T-helper 17 cell (primary cell): Measurements from ENCODE around the gene ADAMTS19. TPM values are rescaled to one million over a fixed set of nuclear protein-coding genes. Genes with fewer than 3 reads are reported as not detected.

Experiments used
- ATAC-seq: fragments of 150-1000 bp; cut with Tn5 transposase; 2 replicates; pipeline ENCODE4 v1.10.0; 2021; ENCODE audit warnings: mild to moderate bottlenecking, moderate library complexity
- DNase-seq, 3 donors: peaks; one replicate each; pipeline versions ENCODE4 v3.0.0 to v3.0.0-alpha.2; 2020 to 2021
- H3K9me3 ChIP-seq: one replicate; pipeline ENCODE4 v1.7.0; 2013; ENCODE audit warnings: low read length, mild to moderate bottlenecking; ENCODE audit not compliant: control insufficient read depth, poor library complexity, severe bottlenecking
- H3K27ac Mint-ChIP-seq: one replicate; pipeline ENCODE4 v1.8.0; 2022; ENCODE audit warnings: mild to moderate bottlenecking, moderate library complexity, mixed read lengths
- H3K27me3 Mint-ChIP-seq: one replicate; pipeline ENCODE4 v1.8.0; 2022; ENCODE audit warnings: mixed read lengths
- H3K36me3 Mint-ChIP-seq: one replicate; pipeline ENCODE4 v1.8.0; 2022; ENCODE audit warnings: low read depth, mixed read lengths
- H3K4me1 Mint-ChIP-seq: one replicate; pipeline ENCODE4 v1.8.0; 2022; ENCODE audit warnings: mild to moderate bottlenecking, mixed read lengths
- H3K4me3 Mint-ChIP-seq: one replicate; pipeline ENCODE4 v1.8.0; 2022; ENCODE audit warnings: mild to moderate bottlenecking, moderate library complexity, mixed read lengths
- total RNA-seq, 4 donors: library from RNA in 2 of 4; stranded (reverse) in 2 of 4; gene quantifications; one replicate each; pipeline ENCODE4 v1.2.3 and lab custom pipeline; 2022 to 2026

ADAMTS19 gene
- total RNA-seq, 2 donors from 2014 or later, result not detected

- H3K27ac Mint-ChIP-seq, result no peak overlapping the region
- H3K4me1 Mint-ChIP-seq, result no peaks in the 10 kb centered on the region
- H3K36me3 Mint-ChIP-seq, result no peaks in the 10 kb centered on the region
- H3K4me3 Mint-ChIP-seq, result no peak overlapping the region
- no peak for DNase-seq
- no peaks in the 10 kb centered on the region for H3K27me3 Mint-ChIP-seq
- no peak for ATAC-seq
- H3K9me3 ChIP-seq, result no peaks in the 10 kb centered on the region
Measured at GRCh38 chr5:129445379-129445778, 14.7 kb upstream of the ADAMTS19 start.

DNA sequence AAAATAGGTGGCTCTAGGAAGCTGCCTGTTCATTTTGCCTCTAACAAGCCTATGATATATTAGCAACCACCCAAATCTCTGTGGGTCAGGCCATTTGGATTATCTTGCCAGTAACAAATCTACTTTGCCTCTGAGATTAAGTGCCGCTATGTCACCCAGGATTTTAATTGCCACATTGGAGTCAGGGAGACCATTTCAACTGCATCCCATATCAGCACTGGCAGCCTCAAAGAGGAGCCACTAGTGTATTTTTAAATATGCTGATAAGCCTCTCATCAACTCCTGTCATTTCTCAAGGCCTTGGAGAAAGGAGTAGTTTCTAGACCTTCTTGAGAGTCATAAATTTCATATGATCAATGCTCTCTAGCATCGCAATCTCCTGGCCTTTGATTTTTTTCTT is 12.1 kb upstream of the ADAMTS19 start:
- Mint-ChIP-seq H3K27ac (no peak overlapping the region), H3K27me3 (no peaks in the 10 kb centered on the region), H3K4me3 (no peak overlapping the region), H3K4me1 (no peaks in the 10 kb centered on the region), H3K36me3 (no peaks in the 10 kb centered on the region)
- ATAC-seq (no peak), DNase-seq (no peak)
- H3K9me3 ChIP-seq, result no peaks in the 10 kb centered on the region

DNA sequence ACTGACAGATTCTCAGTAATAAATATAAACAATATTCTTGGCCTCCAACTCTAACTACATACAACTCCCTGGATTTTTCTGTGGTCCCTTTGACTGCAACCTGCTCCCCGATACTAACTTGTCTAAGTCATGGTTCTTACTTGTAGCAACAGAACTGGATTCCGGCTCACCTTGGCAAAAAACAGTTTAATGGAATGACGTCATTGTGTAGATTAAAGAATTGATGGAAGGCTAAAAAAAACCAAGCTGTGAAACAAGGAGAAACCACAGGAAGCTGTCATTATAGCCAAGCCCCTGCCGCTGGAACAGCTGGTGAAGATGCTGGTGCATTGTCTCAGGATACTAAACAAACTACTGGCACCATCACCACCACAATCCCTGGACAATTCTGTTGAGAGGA is 11.4 kb upstream of the ADAMTS19 start:
- H3K4me3 Mint-ChIP-seq, result no peak overlapping the region
- H3K27ac Mint-ChIP-seq, result no peak overlapping the region
- H3K27me3 Mint-ChIP-seq, result no peaks in the 10 kb centered on the region
- ATAC-seq, result no peak
- H3K4me1 Mint-ChIP-seq, result no peaks in the 10 kb centered on the region
- no peaks in the 10 kb centered on the region for H3K9me3 ChIP-seq
- no peaks in the 10 kb centered on the region for H3K36me3 Mint-ChIP-seq
- DNase-seq, result no peak

DNA sequence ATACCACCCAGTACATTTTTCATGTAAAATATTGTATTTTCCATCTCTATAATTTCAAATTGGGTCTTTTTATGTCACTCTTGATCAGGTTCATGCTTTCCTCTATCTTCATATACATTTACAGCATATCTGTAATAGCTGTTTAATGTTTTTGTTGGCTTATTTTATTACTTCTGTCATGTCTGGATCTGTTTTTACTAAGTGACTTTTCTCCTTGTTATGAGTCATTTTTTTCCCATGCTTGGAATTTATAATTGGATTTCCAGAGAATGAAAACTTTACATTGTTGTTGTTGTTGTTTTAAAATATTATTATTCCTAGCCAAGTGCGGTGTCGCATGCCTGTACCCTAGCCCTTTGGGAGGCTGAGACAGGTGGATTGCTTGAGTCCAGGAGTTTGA is 5.6 kb upstream of the ADAMTS19 start:
- Mint-ChIP-seq H3K36me3 (no peaks in the 10 kb centered on the region), H3K4me1 (no peaks in the 10 kb centered on the region), H3K27me3 (peaks cover 11% of the 10 kb centered on the region), H3K4me3 (no peak overlapping the region), H3K27ac (no peak overlapping the region)
- DNase-seq, result no peak
- no peaks in the 10 kb centered on the region for H3K9me3 ChIP-seq
- no peak for ATAC-seq

GRCh38 chr5:129459450-129459776 is 685 bp upstream of the ADAMTS19 start:
- Mint-ChIP-seq H3K27ac (no peak overlapping the region), H3K36me3 (peaks cover 2% of the 10 kb centered on the region), H3K27me3 (peaks cover 37% of the 10 kb centered on the region), H3K4me1 (peaks cover 5% of the 10 kb centered on the region), H3K4me3 (no peak overlapping the region)
- DNase-seq (no peak), ATAC-seq (no peak)
- no peaks in the 10 kb centered on the region for H3K9me3 ChIP-seq

GRCh38 chr5:129460672-129460935 is 506 bp downstream of the ADAMTS19 start:
- no peaks in the 10 kb centered on the region for H3K9me3 ChIP-seq
- H3K27ac Mint-ChIP-seq, result no peak overlapping the region
- ATAC-seq, result no peak
- peaks cover 37% of the 10 kb centered on the region for H3K27me3 Mint-ChIP-seq
- H3K4me1 Mint-ChIP-seq, result peaks cover 5% of the 10 kb centered on the region
- no peak for DNase-seq
- H3K36me3 Mint-ChIP-seq, result peaks cover 2% of the 10 kb centered on the region
- H3K4me3 Mint-ChIP-seq, result peak overlapping the region; percentile 54

- Mint-ChIP-seq H3K4me3 (peak overlapping the region; percentile 54), H3K27me3 (peaks cover 37% of the 10 kb centered on the region), H3K36me3 (peaks cover 2% of the 10 kb centered on the region), H3K4me1 (peaks cover 5% of the 10 kb centered on the region), H3K27ac (no peak overlapping the region)
- DNase-seq, result no peak
- ATAC-seq, result no peak
- H3K9me3 ChIP-seq, result no peaks in the 10 kb centered on the region
Measured at GRCh38 chr5:129460936-129461710, 1.0 kb downstream of the ADAMTS19 start.

DNA sequence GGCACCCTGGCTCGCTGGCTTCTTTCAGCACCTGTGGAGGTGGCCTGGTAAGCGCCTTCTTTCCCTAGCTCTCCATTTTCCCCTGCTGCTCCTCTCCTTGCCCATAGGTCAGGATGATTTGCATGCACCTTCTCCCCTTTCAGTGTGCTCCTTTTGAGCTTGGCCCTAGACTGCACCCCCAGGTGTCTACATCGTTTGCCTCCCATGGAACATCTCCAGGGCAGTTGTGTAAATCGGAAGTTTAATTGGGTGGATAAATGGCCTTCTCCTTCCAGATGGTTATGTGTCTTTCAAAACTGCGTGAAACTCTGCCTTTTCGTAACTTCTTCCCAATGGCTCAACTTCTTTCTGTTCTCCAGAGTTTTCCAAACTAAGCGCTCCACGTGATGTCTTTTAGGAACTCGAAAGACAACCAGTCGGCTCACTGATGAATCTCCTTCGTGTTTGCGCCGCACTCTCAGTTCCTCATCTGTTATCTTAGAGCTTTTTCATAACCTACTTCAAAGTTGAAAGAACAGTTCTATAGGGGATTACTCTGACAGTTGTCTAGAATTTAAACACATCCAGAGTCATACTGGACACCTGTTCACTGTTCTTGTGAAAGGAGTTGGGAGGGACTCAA is 1.7 kb downstream of the ADAMTS19 start:
- Mint-ChIP-seq H3K4me3 (peak overlapping the region; percentile 59), H3K27me3 (peaks cover 37% of the 10 kb centered on the region), H3K36me3 (peaks cover 2% of the 10 kb centered on the region), H3K27ac (no peak overlapping the region), H3K4me1 (peaks cover 5% of the 10 kb centered on the region)
- ATAC-seq (no peak), DNase-seq (no peak)
- H3K9me3 ChIP-seq, result no peaks in the 10 kb centered on the region

DNA sequence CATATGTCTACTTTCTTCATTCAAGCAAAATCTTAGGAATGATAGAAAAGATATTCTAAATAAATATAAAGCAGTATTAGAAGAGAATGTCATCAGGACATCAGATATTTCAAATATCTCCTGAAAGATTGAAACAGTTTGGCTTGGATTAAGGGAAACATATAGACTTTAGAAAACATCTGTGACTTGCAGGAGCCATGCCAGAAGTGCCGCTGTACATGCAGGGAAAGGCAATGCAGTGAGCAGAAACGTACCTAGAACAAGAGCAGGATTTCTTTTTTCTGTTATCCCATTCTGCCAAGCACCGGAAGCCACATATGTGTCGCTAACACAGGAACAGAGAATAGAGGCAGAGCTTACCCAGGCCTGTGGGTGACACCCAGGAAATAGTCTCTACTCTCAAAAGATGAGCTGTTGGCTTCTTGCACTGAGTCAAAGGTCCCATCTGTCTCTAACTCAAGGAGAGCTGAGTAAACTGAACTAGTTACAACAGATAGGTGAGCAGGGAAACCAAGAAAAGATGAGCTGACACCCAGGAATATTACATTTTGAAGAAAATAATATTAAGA is 5.8 kb downstream of the ADAMTS19 start:
- H3K27ac Mint-ChIP-seq, result no peak overlapping the region
- H3K4me1 Mint-ChIP-seq, result peaks cover 5% of the 10 kb centered on the region
- peaks cover 2% of the 10 kb centered on the region for H3K36me3 Mint-ChIP-seq
- DNase-seq (no peak), ATAC-seq (no peak)
- no peak overlapping the region for H3K4me3 Mint-ChIP-seq
- peaks cover 19% of the 10 kb centered on the region for H3K27me3 Mint-ChIP-seq
- no peaks in the 10 kb centered on the region for H3K9me3 ChIP-seq

DNA sequence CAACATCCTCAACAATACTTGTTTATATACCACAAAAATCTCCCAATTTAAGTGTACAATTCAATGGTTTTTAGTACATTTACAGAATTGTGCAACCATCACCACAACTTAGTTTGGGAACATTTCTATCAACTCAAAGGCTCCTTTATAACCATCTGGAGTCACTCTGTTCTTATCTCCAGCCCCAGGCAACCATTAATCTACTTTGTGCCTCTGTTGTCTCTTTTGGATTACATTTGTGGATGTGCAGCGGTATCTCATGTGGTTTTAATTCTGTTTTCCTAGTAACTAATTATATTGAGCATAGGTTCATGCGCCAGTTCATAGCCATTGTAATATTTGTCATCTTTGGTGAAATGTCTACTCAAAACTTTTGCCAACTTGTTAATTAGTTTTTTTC is 14.4 kb downstream of the ADAMTS19 start:
- ATAC-seq (no peak), DNase-seq (no peak)
- H3K4me3 Mint-ChIP-seq, result no peak overlapping the region
- no peaks in the 10 kb centered on the region for H3K9me3 ChIP-seq
- no peaks in the 10 kb centered on the region for H3K4me1 Mint-ChIP-seq
- no peaks in the 10 kb centered on the region for H3K27me3 Mint-ChIP-seq
- H3K27ac Mint-ChIP-seq, result no peak overlapping the region
- H3K36me3 Mint-ChIP-seq, result no peaks in the 10 kb centered on the region

GRCh38 chr5:129476751-129477150 is 16.7 kb downstream of the ADAMTS19 start:
- Mint-ChIP-seq H3K27ac (no peak overlapping the region), H3K36me3 (no peaks in the 10 kb centered on the region), H3K27me3 (no peaks in the 10 kb centered on the region), H3K4me3 (no peak overlapping the region), H3K4me1 (no peaks in the 10 kb centered on the region)
- DNase-seq (no peak), ATAC-seq (no peak)
- H3K9me3 ChIP-seq, result no peaks in the 10 kb centered on the region

DNA sequence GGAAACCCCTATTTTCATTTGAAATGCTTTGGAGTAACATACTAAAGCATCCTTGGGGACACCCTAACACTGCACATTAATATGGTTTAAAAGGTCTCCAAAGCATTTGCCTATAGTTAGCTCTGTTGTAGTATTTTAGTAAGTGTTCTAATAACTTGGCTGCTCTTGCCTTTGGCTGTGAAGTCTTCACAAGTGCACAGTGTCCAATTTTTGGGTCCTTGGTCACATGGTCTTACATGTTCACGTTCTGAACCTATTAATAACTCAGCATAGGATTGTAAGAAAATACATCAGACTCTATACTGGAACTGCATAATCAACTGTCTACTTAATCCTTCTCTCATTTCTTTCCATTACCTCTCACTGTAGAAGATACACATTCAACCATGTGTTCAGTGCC is 17.4 kb downstream of the ADAMTS19 start:
- Mint-ChIP-seq H3K27ac (no peak overlapping the region), H3K27me3 (no peaks in the 10 kb centered on the region), H3K4me1 (no peaks in the 10 kb centered on the region), H3K4me3 (no peak overlapping the region), H3K36me3 (no peaks in the 10 kb centered on the region)
- DNase-seq (no peak), ATAC-seq (no peak)
- H3K9me3 ChIP-seq, result no peaks in the 10 kb centered on the region

GRCh38 chr5:129481161-129481560 is 21.1 kb downstream of the ADAMTS19 start:
- Mint-ChIP-seq H3K27ac (no peak overlapping the region), H3K36me3 (no peaks in the 10 kb centered on the region), H3K4me1 (no peaks in the 10 kb centered on the region), H3K4me3 (no peak overlapping the region), H3K27me3 (no peaks in the 10 kb centered on the region)
- ATAC-seq (no peak), DNase-seq (no peak)
- no peaks in the 10 kb centered on the region for H3K9me3 ChIP-seq

GRCh38 chr5:129496421-129496820 is 36.3 kb downstream of the ADAMTS19 start:
- no peak for DNase-seq
- Mint-ChIP-seq H3K36me3 (no peaks in the 10 kb centered on the region), H3K4me1 (no peaks in the 10 kb centered on the region), H3K4me3 (no peak overlapping the region), H3K27ac (no peak overlapping the region), H3K27me3 (no peaks in the 10 kb centered on the region)
- no peaks in the 10 kb centered on the region for H3K9me3 ChIP-seq
- ATAC-seq, result no peak
